GM12801 (cell line): ENCODE measurements around the gene BIN1.

Experiments
- CTCF ChIP-seq: IDR thresholded peaks from one replicate; pipeline ENCODE4 v1.5.1; 2011; ENCODE audit warnings: control low read depth; ENCODE audit not compliant: insufficient read length; ENCODE audit errors: extremely low read depth

Gene BIN1

GRCh38 chr2:127106991-127107621 is at the start of gene BIN1:
BIN1 (minus strand) TSS chr2:127107154; CDS start chr2:127106943, 211 bp downstream.
- TF ChIP-seq CTCF = no peak

GRCh38 chr2:127155947-127156346 is 49.0 kb upstream of the BIN1 start:
- no peak for TF ChIP-seq CTCF

GRCh38 chr2:127155028-127155581 is 48.2 kb upstream of the BIN1 start:
- no peak for TF ChIP-seq CTCF

- no peak for TF ChIP-seq CTCF
These were observed 47.4 kb upstream of the BIN1 start for GRCh38 chr2:127154396-127154795.

- TF ChIP-seq CTCF = no peak
These were observed 46.8 kb upstream of the BIN1 start for GRCh38 chr2:127153691-127154158.

- no peak for TF ChIP-seq CTCF
These were observed 44.0 kb upstream of the BIN1 start for GRCh38 chr2:127150996-127151395.

GRCh38 chr2:127149384-127149783 is 42.4 kb upstream of the BIN1 start:
- no peak for TF ChIP-seq CTCF
